H9 (cell line): ENCODE measurements around the gene GSC2. TPM values are rescaled to one million over a fixed set of nuclear protein-coding genes. Genes with fewer than 3 reads are reported as not detected.

ENCODE experiments used
- DNase-seq: peaks from one replicate; pipeline ENCODE4 v3.0.0-alpha.2; 2017
- H2AFZ ChIP-seq: one replicate; pipeline ENCODE4 v1.6.1; 2013; ENCODE audit warnings: mild to moderate bottlenecking, low read length, control low read depth, moderate library complexity
- H2AK5ac ChIP-seq: 2 replicates; pipeline ENCODE4 v1.6.1; 2013; ENCODE audit warnings: low read length, control low read depth, mixed read lengths; ENCODE audit not compliant: insufficient read length
- H2BK120ac ChIP-seq: one replicate; pipeline ENCODE4 v1.6.1; 2013; ENCODE audit warnings: low read depth, mild to moderate bottlenecking, low read length, control low read depth, inconsistent platforms; ENCODE audit not compliant: poor library complexity, severe bottlenecking
- H2BK12ac ChIP-seq: 2 replicates; pipeline ENCODE4 v1.6.1; 2013; ENCODE audit warnings: low read length, control low read depth, mixed read lengths, low read depth; ENCODE audit not compliant: insufficient read length
- H2BK15ac ChIP-seq: 2 replicates; pipeline ENCODE4 v1.6.1; 2013; ENCODE audit warnings: low read depth, low read length, control low read depth
- H2BK20ac ChIP-seq: one replicate; pipeline ENCODE4 v1.6.1; 2013; ENCODE audit warnings: low read depth, mild to moderate bottlenecking, low read length, control low read depth, inconsistent platforms; ENCODE audit not compliant: poor library complexity, severe bottlenecking
- H2BK5ac ChIP-seq: 2 replicates; pipeline ENCODE4 v1.6.1; 2013; ENCODE audit warnings: low read length, control low read depth, mixed read lengths; ENCODE audit not compliant: insufficient read length
- H3K14ac ChIP-seq: 2 replicates; pipeline ENCODE4 v1.6.1; 2013; ENCODE audit warnings: low read length, control low read depth; ENCODE audit not compliant: insufficient read depth
- H3K18ac ChIP-seq: 2 replicates; pipeline ENCODE4 v1.6.1; 2013; ENCODE audit warnings: low read depth, mild to moderate bottlenecking, mixed read lengths, low read length, control low read depth; ENCODE audit not compliant: insufficient read length
- H3K23ac ChIP-seq: 2 replicates; pipeline ENCODE4 v1.6.1; 2013; ENCODE audit warnings: low read length, control low read depth, mixed read lengths, low read depth; ENCODE audit not compliant: insufficient read length
- H3K23me2 ChIP-seq: 2 replicates; pipeline ENCODE4 v1.6.1; 2013; ENCODE audit warnings: low read depth, mild to moderate bottlenecking, mixed read lengths, low read length, control low read depth; ENCODE audit not compliant: insufficient read length, poor library complexity, severe bottlenecking
- H3K27ac ChIP-seq: 2 replicates; pipeline ENCODE4 v1.5.1; 2013; ENCODE audit warnings: low read length, control low read depth, mixed read lengths, low read depth; ENCODE audit not compliant: insufficient read length
- H3K27me3 ChIP-seq: 2 replicates; pipeline ENCODE4 v1.6.1; 2013; ENCODE audit warnings: low read length, control low read depth, inconsistent platforms; ENCODE audit not compliant: insufficient read depth
- H3K4ac ChIP-seq: 2 replicates; pipeline ENCODE4 v1.6.1; 2013; ENCODE audit warnings: low read depth, mild to moderate bottlenecking, control low read depth, inconsistent platforms, low read length, moderate library complexity
- H3K4me1 ChIP-seq: 2 replicates; pipeline ENCODE4 v1.6.1; 2013; ENCODE audit warnings: low read length, control low read depth, inconsistent platforms; ENCODE audit not compliant: insufficient read depth
- H3K4me2 ChIP-seq: 2 replicates; pipeline ENCODE4 v1.6.1; 2013; ENCODE audit warnings: low read length, control low read depth, mixed read lengths; ENCODE audit not compliant: insufficient read length, insufficient read depth
- H3K56ac ChIP-seq: 2 replicates; pipeline ENCODE4 v1.6.1; 2013; ENCODE audit warnings: low read depth, mild to moderate bottlenecking, mixed read lengths, low read length, control low read depth; ENCODE audit not compliant: insufficient read length
- H3K79me1 ChIP-seq: 2 replicates; pipeline ENCODE4 v1.6.1; 2013; ENCODE audit warnings: low read depth, mild to moderate bottlenecking, moderate library complexity, low read length, control low read depth, inconsistent platforms; ENCODE audit not compliant: insufficient read depth, poor library complexity, severe bottlenecking
- H3K79me2 ChIP-seq: 2 replicates; pipeline ENCODE4 v1.6.1; 2013; ENCODE audit warnings: low read length, control low read depth, inconsistent platforms; ENCODE audit not compliant: insufficient read depth
- H3K9ac ChIP-seq: 2 replicates; pipeline ENCODE4 v1.6.1; 2013; ENCODE audit warnings: low read length, control low read depth, mixed read lengths; ENCODE audit not compliant: insufficient read length; ENCODE audit errors: extremely low read depth
- H3K9me3 ChIP-seq: one replicate; pipeline ENCODE4 v1.6.1; 2013; ENCODE audit warnings: low read depth, low read length, inconsistent platforms; ENCODE audit not compliant: control insufficient read depth
- H3T11ph ChIP-seq: one replicate; pipeline ENCODE4 v1.6.1; 2013; ENCODE audit warnings: mild to moderate bottlenecking, low read length, control low read depth, inconsistent platforms
- H4K20me1 ChIP-seq: one replicate; pipeline ENCODE4 v1.6.1; 2013; ENCODE audit not compliant: control insufficient read depth, insufficient read length, insufficient read depth
- H4K5ac ChIP-seq: 2 replicates; pipeline ENCODE4 v1.6.1; 2013; ENCODE audit warnings: low read depth, mild to moderate bottlenecking, mixed read lengths, low read length, control low read depth; ENCODE audit not compliant: insufficient read length
- H4K8ac ChIP-seq: replicated peaks from 2 replicates; pipeline ENCODE4 v1.6.1; 2013; ENCODE audit warnings: low read length, control low read depth, mixed read lengths, low read depth; ENCODE audit not compliant: insufficient read length
- H4K91ac ChIP-seq: 2 replicates; pipeline ENCODE4 v1.6.1; 2013; ENCODE audit warnings: low read depth, mild to moderate bottlenecking, moderate library complexity, mixed read lengths, low read length, control low read depth; ENCODE audit not compliant: insufficient read length
- H3K27ac Mint-ChIP-seq, 3 experiments: 2 replicates in 2 of 3; 3 replicates in 1 of 3; pipeline ENCODE4 v1.8.0; 2020 to 2021; ENCODE audit warnings: mixed read lengths in 3 of 3, mild to moderate bottlenecking in 1 of 3, moderate library complexity in 1 of 3
- H3K27me3 Mint-ChIP-seq: 2 replicates; pipeline ENCODE4 v1.8.0; 2021; ENCODE audit warnings: low read depth, mild to moderate bottlenecking, moderate library complexity, mixed read lengths
- H3K36me3 Mint-ChIP-seq, 3 experiments: 2 replicates in 2 of 3; 3 replicates in 1 of 3; pipeline ENCODE4 v1.8.0; 2020 to 2021; ENCODE audit warnings: low read depth in 3 of 3, mixed read lengths in 3 of 3; ENCODE audit not compliant: insufficient read depth in 1 of 3
- H3K4me1 Mint-ChIP-seq, 2 experiments: 2 replicates each; pipeline ENCODE4 v1.8.0; 2020; ENCODE audit warnings: mixed read lengths in 2 of 2
- H3K4me3 Mint-ChIP-seq, 2 experiments: 2 replicates in 1 of 2; 3 replicates in 1 of 2; pipeline ENCODE4 v1.8.0; 2020 to 2021; ENCODE audit warnings: mild to moderate bottlenecking in 2 of 2, mixed read lengths in 2 of 2, moderate library complexity in 1 of 2
- H3K9me3 Mint-ChIP-seq, 2 experiments: 2 replicates in 1 of 2; 3 replicates in 1 of 2; pipeline ENCODE4 v1.8.0; 2020; ENCODE audit warnings: mild to moderate bottlenecking in 2 of 2, mixed read lengths in 2 of 2, moderate library complexity in 1 of 2
- WGBS: extraction: QIAGEN DNeasy Blood & Tissue Kit; methylation state at CpG from one replicate; pipeline ENCODE4 v1.1.7; 2013; ENCODE audit warnings: missing lambda C conversion rate, low lambda C conversion rate, mixed read lengths; ENCODE audit not compliant: insufficient read length; ENCODE audit errors: extremely low coverage; 5-methylcytosine and 5-hydroxymethylcytosine counted together
- total RNA-seq: library from RNA; stranded (reverse); gene quantifications from 2 replicates; pipeline ENCODE4 v1.2.1, GENCODE V29; 2021
- TF ChIP-seq, protein P1 (sequence below): fragments of 200-600 bp; sonication (generic); conservative IDR thresholded peaks from 3 replicates; pipeline ENCODE4 v1.8.0; 2021; ENCODE audit warnings: antibody characterized with exemption, mild to moderate bottlenecking

Gene GSC2
- total RNA-seq, 1 experiment from 2014 or later: 0.22 TPM

DNA sequence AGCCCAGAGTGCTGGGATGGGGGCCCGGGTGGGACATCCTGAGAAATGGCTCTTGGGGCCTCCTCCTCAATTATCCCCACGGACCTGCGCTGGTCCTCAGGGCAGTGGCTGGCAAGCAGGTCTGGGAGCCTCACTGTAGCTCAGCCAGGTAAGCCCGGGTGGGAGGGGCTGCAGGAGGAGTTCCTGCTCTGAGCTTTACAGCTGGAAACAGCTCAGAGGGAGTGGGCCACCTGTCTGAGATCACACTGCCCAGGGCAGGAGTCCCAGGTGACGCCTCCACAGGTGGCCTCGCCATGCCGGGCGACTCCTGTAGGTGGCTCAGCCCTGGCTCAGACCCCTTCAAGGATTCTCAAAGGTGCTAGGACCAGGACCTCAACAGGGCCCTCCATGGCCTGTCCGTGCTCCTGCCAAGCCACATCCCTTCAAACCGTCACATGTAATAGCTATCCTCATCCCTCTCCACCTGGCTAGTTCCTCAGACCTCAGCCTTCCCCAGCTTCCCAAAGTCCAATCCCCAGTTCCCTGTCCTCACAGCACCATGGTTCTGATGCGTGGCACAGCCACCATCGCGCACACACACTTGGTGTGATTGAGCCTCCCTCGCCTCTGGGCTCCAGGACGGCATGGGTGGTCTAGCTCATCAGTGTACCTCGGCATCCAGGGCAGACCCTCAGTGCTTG, 22.6 kb downstream of the GSC2 start:
- H2BK15ac ChIP-seq: no peak overlapping the region
- H2BK5ac ChIP-seq: no peak overlapping the region
- no peaks in the 10 kb centered on the region for H3K27me3 ChIP-seq
- peaks cover 18% of the 10 kb centered on the region for H3K27me3 Mint-ChIP-seq
- H3K23ac ChIP-seq: no peak overlapping the region
- H3K56ac ChIP-seq: no peak overlapping the region
- no peak overlapping the region for H3K9ac ChIP-seq
- no peak overlapping the region for H3K27ac ChIP-seq
- H3K18ac ChIP-seq: no peak overlapping the region
- no peak overlapping the region for H3K4ac ChIP-seq
- no peak overlapping the region for H3K4me3 Mint-ChIP-seq
- no peak overlapping the region for H4K91ac ChIP-seq
- H3K79me2 ChIP-seq: no peaks in the 10 kb centered on the region
- H3K14ac ChIP-seq: no peak overlapping the region
- H3K4me2 ChIP-seq: no peak overlapping the region
- H3K23me2 ChIP-seq: peaks cover 2% of the 10 kb centered on the region
- TF ChIP-seq, protein P1, sequence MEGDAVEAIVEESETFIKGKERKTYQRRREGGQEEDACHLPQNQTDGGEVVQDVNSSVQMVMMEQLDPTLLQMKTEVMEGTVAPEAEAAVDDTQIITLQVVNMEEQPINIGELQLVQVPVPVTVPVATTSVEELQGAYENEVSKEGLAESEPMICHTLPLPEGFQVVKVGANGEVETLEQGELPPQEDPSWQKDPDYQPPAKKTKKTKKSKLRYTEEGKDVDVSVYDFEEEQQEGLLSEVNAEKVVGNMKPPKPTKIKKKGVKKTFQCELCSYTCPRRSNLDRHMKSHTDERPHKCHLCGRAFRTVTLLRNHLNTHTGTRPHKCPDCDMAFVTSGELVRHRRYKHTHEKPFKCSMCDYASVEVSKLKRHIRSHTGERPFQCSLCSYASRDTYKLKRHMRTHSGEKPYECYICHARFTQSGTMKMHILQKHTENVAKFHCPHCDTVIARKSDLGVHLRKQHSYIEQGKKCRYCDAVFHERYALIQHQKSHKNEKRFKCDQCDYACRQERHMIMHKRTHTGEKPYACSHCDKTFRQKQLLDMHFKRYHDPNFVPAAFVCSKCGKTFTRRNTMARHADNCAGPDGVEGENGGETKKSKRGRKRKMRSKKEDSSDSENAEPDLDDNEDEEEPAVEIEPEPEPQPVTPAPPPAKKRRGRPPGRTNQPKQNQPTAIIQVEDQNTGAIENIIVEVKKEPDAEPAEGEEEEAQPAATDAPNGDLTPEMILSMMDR: no peak
- no peak overlapping the region for H3T11ph ChIP-seq
- H4K5ac ChIP-seq: no peak overlapping the region
- H3K36me3 Mint-ChIP-seq: peaks cover 0 to 14% (median 8%) of the 10 kb centered on the region in 3 experiments; a peak in 5 of 7 replicates
- H2AFZ ChIP-seq: no peak overlapping the region
- no peaks in the 10 kb centered on the region; the same call in 1 of the 2 replicates for H3K4me1 ChIP-seq
- H3K9me3 ChIP-seq: no peaks in the 10 kb centered on the region
- no peaks in the 10 kb centered on the region; a peak in 3 of 5 replicates for H3K9me3 Mint-ChIP-seq
- no peak overlapping the region for H2BK120ac ChIP-seq
- no CpG with 5 or more reads among the region's 16 CpGs for WGBS
- H3K27ac Mint-ChIP-seq: no peak overlapping the region
- no peak for DNase-seq
- no peak overlapping the region for H2BK20ac ChIP-seq
- no peak overlapping the region for H2AK5ac ChIP-seq
- H3K79me1 ChIP-seq: no peaks in the 10 kb centered on the region
- peaks cover 8 to 10% of the 10 kb centered on the region in 2 experiments for H3K4me1 Mint-ChIP-seq
- no peak overlapping the region for H4K8ac ChIP-seq
- no peak overlapping the region for H2BK12ac ChIP-seq
- no peaks in the 10 kb centered on the region for H4K20me1 ChIP-seq
